OCI-LY3 (cell line): ENCODE results near the gene PCNX1.

Experiments
- H2AFZ ChIP-seq: fragments of 200-600, 300-600 bp; shearing (Covaris generic); 2 replicates; pipeline ENCODE4 v1.6.0; 2014; ENCODE audit warnings: antibody characterized with exemption, low read depth, low read length
- H3K27ac ChIP-seq: fragments of 200-600, 300-600 bp; sonication (generic); 2 replicates; pipeline ENCODE4 v1.5.1; 2014; ENCODE audit warnings: mild to moderate bottlenecking, low read length, moderate library complexity, mixed read lengths
- H3K27me3 ChIP-seq: fragments of 200-600, 300-600 bp; sonication (generic); 2 replicates; pipeline ENCODE4 v1.6.1; 2014; ENCODE audit warnings: low read depth, low read length, mixed read lengths
- H3K36me3 ChIP-seq: fragments of 200-600, 300-600 bp; sonication (generic); replicated peaks from 2 replicates; pipeline ENCODE3; 2014; ENCODE audit warnings: low read depth, low read length, mixed read lengths
- H3K4me1 ChIP-seq: fragments of 300-600, 200-600 bp; sonication (generic); 2 replicates; pipeline ENCODE4 v1.6.1; 2014; ENCODE audit warnings: low read length, mixed read lengths
- H3K4me2 ChIP-seq: fragments of 200-600, 300-600 bp; sonication (generic); 2 replicates; pipeline ENCODE4 v1.6.1; 2014; ENCODE audit warnings: low read length, mixed read lengths
- H3K4me3 ChIP-seq: fragments of 300-600, 200-600 bp; sonication (generic); 2 replicates; pipeline ENCODE4 v1.5.1; 2014; ENCODE audit warnings: antibody characterized with exemption, mild to moderate bottlenecking, low read length, moderate library complexity
- H3K79me2 ChIP-seq: fragments of 300-600, 200-600 bp; shearing (Covaris generic); 2 replicates; pipeline ENCODE4 v1.6.1; 2014; ENCODE audit warnings: mild to moderate bottlenecking, low read length, mixed read lengths
- H3K9ac ChIP-seq: fragments of 300-600, 200-600 bp; shearing (Covaris generic); 2 replicates; pipeline ENCODE4 v1.6.0; 2014; ENCODE audit warnings: mild to moderate bottlenecking, low read length, moderate library complexity
- H3K9me3 ChIP-seq: fragments of 200-600, 300-600 bp; shearing (Covaris generic); 2 replicates; pipeline ENCODE4 v1.6.1; 2014; ENCODE audit warnings: low read length, mixed read lengths; ENCODE audit not compliant: insufficient read depth
- H4K20me1 ChIP-seq: fragments of 200-600, 300-600 bp; sonication (generic); 2 replicates; pipeline ENCODE4 v1.6.1; 2016; ENCODE audit warnings: low read length, mixed read lengths; ENCODE audit not compliant: insufficient read depth
- EZH2phosphoT487 ChIP-seq: fragments of 200-600 bp; shearing (Covaris generic); IDR thresholded peaks from 2 replicates; pipeline ENCODE4 v1.6.1; 2018; ENCODE audit warnings: antibody characterized with exemption, mixed run types, low read depth
- TF ChIP-seq, protein P1 (sequence below): fragments of 200-600, 300-600 bp; sonication (generic); IDR thresholded peaks from 2 replicates; pipeline ENCODE4 v1.5.1; 2014; ENCODE audit warnings: antibody characterized with exemption, low read length, low read depth

Gene PCNX1

DNA sequence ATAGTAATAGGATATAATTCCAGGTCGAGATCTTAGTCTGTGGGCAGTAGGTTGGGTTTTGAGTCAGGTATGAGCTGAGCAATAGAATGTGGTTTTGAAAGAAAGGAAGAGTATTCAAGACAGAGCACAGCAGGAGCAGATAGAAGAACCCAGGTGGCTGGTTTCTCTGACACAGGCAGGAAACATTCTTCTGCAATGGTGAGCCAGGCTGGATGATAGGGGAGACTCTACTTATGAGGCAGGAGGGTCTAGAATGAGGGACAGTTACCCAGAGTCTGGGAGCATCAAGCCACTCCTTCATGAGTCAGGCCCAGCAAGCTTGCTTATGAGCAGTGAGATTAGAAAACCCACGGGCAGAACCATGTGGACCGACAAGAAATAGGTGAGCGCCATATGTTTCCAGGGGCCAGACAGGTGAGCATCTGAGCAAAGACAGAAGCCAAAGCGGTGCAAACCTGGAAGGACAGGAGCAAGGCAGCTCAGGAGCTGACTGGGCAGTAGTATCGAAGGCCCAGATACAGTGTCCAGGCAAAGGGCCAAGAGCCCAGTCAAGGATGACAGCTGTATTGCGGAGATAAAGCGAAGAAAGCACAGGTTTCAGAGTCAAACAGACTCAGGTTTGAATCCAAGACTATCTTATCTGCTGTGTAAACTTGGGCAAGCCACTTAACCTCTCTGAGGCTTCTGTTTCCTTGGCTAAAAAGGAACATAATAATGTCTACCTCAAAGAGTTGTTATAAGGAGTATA lies 22.5 kb upstream of the PCNX1 start:
- TF ChIP-seq, protein P1, sequence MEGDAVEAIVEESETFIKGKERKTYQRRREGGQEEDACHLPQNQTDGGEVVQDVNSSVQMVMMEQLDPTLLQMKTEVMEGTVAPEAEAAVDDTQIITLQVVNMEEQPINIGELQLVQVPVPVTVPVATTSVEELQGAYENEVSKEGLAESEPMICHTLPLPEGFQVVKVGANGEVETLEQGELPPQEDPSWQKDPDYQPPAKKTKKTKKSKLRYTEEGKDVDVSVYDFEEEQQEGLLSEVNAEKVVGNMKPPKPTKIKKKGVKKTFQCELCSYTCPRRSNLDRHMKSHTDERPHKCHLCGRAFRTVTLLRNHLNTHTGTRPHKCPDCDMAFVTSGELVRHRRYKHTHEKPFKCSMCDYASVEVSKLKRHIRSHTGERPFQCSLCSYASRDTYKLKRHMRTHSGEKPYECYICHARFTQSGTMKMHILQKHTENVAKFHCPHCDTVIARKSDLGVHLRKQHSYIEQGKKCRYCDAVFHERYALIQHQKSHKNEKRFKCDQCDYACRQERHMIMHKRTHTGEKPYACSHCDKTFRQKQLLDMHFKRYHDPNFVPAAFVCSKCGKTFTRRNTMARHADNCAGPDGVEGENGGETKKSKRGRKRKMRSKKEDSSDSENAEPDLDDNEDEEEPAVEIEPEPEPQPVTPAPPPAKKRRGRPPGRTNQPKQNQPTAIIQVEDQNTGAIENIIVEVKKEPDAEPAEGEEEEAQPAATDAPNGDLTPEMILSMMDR: no peak
- no peak for TF ChIP-seq EZH2phosphoT487
- Histone ChIP-seq H3K27me3 (peaks cover 23% of the 10 kb centered on the region), H3K79me2 (no peaks in the 10 kb centered on the region), H3K4me2 (peak overlapping the region; percentile 96), H3K9me3 (no peaks in the 10 kb centered on the region), H4K20me1 (peaks cover 2% of the 10 kb centered on the region; the same call in 1 of the 2 replicates), H3K4me3 (no peak overlapping the region), H3K4me1 (peaks cover 86% of the 10 kb centered on the region), H3K27ac (no peak overlapping the region), H3K36me3 (no peaks in the 10 kb centered on the region), H2AFZ (no peak overlapping the region), H3K9ac (no peak overlapping the region)

DNA sequence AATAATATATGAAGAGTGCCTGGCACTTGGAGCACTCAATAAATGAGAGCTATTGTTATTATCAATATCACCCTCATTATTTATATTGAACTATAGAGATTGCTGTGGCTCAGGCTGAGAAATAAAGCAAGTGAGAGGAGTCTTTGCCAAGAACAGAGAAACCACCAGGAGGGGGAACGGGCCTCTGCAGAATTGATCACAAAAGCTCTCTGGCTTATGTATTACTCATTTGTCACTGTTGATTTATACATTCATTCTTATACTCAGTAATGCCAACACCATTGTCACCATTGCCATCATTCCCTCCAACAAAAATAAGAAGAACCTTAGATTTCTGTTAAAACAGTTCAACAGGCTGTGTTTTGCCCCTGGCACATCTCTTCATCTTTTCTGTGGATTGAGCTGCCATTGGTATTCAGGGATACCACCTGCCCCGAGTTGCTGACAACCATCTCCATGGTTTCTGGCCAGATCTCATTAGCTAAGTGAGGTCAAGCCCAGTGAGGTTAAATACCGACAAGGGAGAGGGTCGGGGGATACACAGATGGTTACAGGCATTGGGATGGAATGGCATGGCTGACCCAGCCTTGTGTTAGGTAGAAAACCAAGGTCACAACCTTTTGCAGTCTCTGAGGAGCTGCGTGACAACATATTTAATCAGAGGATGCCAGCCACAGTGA lies 21.8 kb upstream of the PCNX1 start:
- H3K9me3 ChIP-seq: no peaks in the 10 kb centered on the region
- no peaks in the 10 kb centered on the region for H3K36me3 ChIP-seq
- peaks cover 24% of the 10 kb centered on the region for H3K27me3 ChIP-seq
- no peaks in the 10 kb centered on the region for H3K79me2 ChIP-seq
- TF ChIP-seq, protein P1: no peak
- no peak for TF ChIP-seq EZH2phosphoT487
- no peak overlapping the region for H2AFZ ChIP-seq
- H3K9ac ChIP-seq: peak overlapping the region; percentile 71; the same call in 1 of the 2 replicates
- H3K4me2 ChIP-seq: peak overlapping the region; percentile 96
- peaks cover 86% of the 10 kb centered on the region for H3K4me1 ChIP-seq
- peak overlapping the region; percentile 96 for H3K27ac ChIP-seq
- H4K20me1 ChIP-seq: peaks cover 2% of the 10 kb centered on the region; the same call in 1 of the 2 replicates
- H3K4me3 ChIP-seq: peak overlapping the region; percentile 71

- no peaks in the 10 kb centered on the region for H3K36me3 ChIP-seq
- H3K9ac ChIP-seq: peak overlapping the region; percentile 71
- no peak overlapping the region for H2AFZ ChIP-seq
- peaks cover 2% of the 10 kb centered on the region; the same call in 1 of the 2 replicates for H4K20me1 ChIP-seq
- H3K4me3 ChIP-seq: peak overlapping the region; percentile 71
- H3K4me1 ChIP-seq: peaks cover 76% of the 10 kb centered on the region
- H3K27me3 ChIP-seq: peaks cover 35% of the 10 kb centered on the region
- no peaks in the 10 kb centered on the region for H3K79me2 ChIP-seq
- H3K9me3 ChIP-seq: no peaks in the 10 kb centered on the region
- no peak for TF ChIP-seq EZH2phosphoT487
- TF ChIP-seq, protein P1: no peak
- peak overlapping the region; percentile 96 for H3K27ac ChIP-seq
- H3K4me2 ChIP-seq: peak overlapping the region; percentile 96
Measured at GRCh38 chr14:70886421-70887206, 20.6 kb upstream of the PCNX1 start.
